RWPE2 (cell line): Measurements from ENCODE around the gene OARD1.

Experiments used
- ATAC-seq: fragments of 200-7000 bp; cut with Tn5 transposase; 3 replicates; pipeline ENCODE4 v1.9.1; 2021; ENCODE audit warnings: low read depth
- DNase-seq: peaks from one replicate; pipeline ENCODE4 v3.0.0-alpha.2; 2020; ENCODE audit warnings: low spot score
- H3K27ac ChIP-seq: fragments of 450-650 bp; 2 replicates; pipeline ENCODE4 v1.5.1; 2017; ENCODE audit warnings: mild to moderate bottlenecking; ENCODE audit not compliant: poor library complexity, severe bottlenecking
- H3K27me3 ChIP-seq: fragments of 250-450 bp; sonication (Bioruptor Pico); 2 replicates; pipeline ENCODE4 v1.5.1; 2021; ENCODE audit warnings: mild to moderate bottlenecking, moderate library complexity; ENCODE audit not compliant: insufficient read depth, poor library complexity, severe bottlenecking
- H3K36me3 ChIP-seq: fragments of 250-450 bp; sonication (Bioruptor Pico); 2 replicates; pipeline ENCODE4 v1.5.1; 2020; ENCODE audit warnings: low read depth, mild to moderate bottlenecking, moderate library complexity
- H3K4me1 ChIP-seq: fragments of 250-450 bp; sonication (Bioruptor Pico); 2 replicates; pipeline ENCODE4 v1.5.1; 2021; ENCODE audit warnings: mild to moderate bottlenecking, moderate library complexity; ENCODE audit not compliant: insufficient read depth, poor library complexity, severe bottlenecking
- H3K4me3 ChIP-seq: fragments of 250-450 bp; sonication (Bioruptor Pico); 2 replicates; pipeline ENCODE4 v1.5.1; 2021; ENCODE audit warnings: mild to moderate bottlenecking, moderate library complexity; ENCODE audit not compliant: severe bottlenecking
- H3K9me3 ChIP-seq: fragments of 250-450 bp; sonication (Bioruptor Pico); 2 replicates; pipeline ENCODE4 v1.5.1; 2021; ENCODE audit warnings: mild to moderate bottlenecking, moderate library complexity; ENCODE audit not compliant: severe bottlenecking
- CTCF ChIP-seq: fragments of 450-650 bp; IDR thresholded peaks from one replicate; pipeline ENCODE4 v1.5.1; 2017; ENCODE audit warnings: mild to moderate bottlenecking, moderate library complexity; ENCODE audit not compliant: poor library complexity, severe bottlenecking

The OARD1 gene

GRCh38 chr6:41028561-41029412 is 43.4 kb downstream of the OARD1 start:
- Histone ChIP-seq H3K4me3 (peak overlapping the region; percentile 17), H3K4me1 (peaks cover 7% of the 10 kb centered on the region), H3K27ac (no peak overlapping the region), H3K9me3 (no peaks in the 10 kb centered on the region), H3K27me3 (no peaks in the 10 kb centered on the region), H3K36me3 (no peaks in the 10 kb centered on the region)
- DNase-seq: no peak
- no peak for TF ChIP-seq CTCF
- ATAC-seq: peak; percentile 15; the same call in 2 of the 3 replicates

GRCh38 chr6:41027799-41028560 is 44.2 kb downstream of the OARD1 start:
- Histone ChIP-seq H3K4me1 (peaks cover 15% of the 10 kb centered on the region), H3K4me3 (peak overlapping the region; percentile 17), H3K27ac (no peak overlapping the region), H3K9me3 (no peaks in the 10 kb centered on the region), H3K27me3 (no peaks in the 10 kb centered on the region), H3K36me3 (no peaks in the 10 kb centered on the region)
- TF ChIP-seq CTCF: peak; percentile 96
- no peak for DNase-seq
- peak; percentile 86 for ATAC-seq

DNA sequence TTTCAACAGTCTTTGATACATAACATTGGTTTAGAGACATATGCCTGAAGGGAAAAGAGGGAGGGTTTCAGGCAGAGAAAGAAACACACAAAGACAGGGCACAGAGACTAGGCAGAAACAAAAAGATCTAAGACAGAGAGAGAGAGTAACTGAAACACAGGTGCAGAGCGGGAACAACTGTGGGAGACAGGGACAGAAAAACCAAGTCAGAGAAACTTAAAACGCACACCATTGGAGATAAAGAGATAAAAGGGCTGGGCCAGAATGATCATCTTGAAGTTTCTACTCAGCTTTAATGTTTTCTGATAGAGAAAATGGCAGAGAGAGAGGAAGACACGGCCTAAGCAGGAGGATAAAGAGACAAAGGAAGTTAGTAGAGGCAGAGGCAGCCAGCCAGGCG is 44.9 kb downstream of the OARD1 start:
- no peaks in the 10 kb centered on the region for H3K36me3 ChIP-seq
- no peaks in the 10 kb centered on the region for H3K27me3 ChIP-seq
- no peak for TF ChIP-seq CTCF
- H3K9me3 ChIP-seq: no peaks in the 10 kb centered on the region
- no peak overlapping the region for H3K27ac ChIP-seq
- no peak overlapping the region for H3K4me3 ChIP-seq
- ATAC-seq (no peak), DNase-seq (no peak)
- H3K4me1 ChIP-seq: peaks cover 23% of the 10 kb centered on the region

GRCh38 chr6:41025966-41026530 is 46.1 kb downstream of the OARD1 start:
- H3K27ac ChIP-seq: no peak overlapping the region
- no peak for TF ChIP-seq CTCF
- ATAC-seq (no peak), DNase-seq (no peak)
- H3K27me3 ChIP-seq: no peaks in the 10 kb centered on the region
- H3K4me3 ChIP-seq: no peak overlapping the region
- peaks cover 31% of the 10 kb centered on the region for H3K4me1 ChIP-seq
- no peaks in the 10 kb centered on the region for H3K9me3 ChIP-seq
- no peaks in the 10 kb centered on the region for H3K36me3 ChIP-seq
